SK-MEL-5 (cell line): ENCODE data around the gene DYNC1LI1. TPM values are rescaled to one million over a fixed set of nuclear protein-coding genes. Genes with fewer than 3 reads are reported as not detected.
A peak's percentile ranks its signal among the peaks of the same experiment; 100 is the strongest.

Experiments used
- DNase-seq: peaks from one replicate; pipeline ENCODE4 v3.0.0-alpha.2; 2016; ENCODE audit warnings: low read depth, low spot score
- in situ Hi-C: cut with HindIII; loops from 2 replicates; pipeline ENCODE4 v1.10.0; 2016; ENCODE audit warnings: low sequenced_read_pairs, high pct_unique_total_duplicates, low pct_unique_long_range_greater_than_20kb
- small RNA-seq, 2 experiments: library from RNA; depleted of rRNA; stranded (forward); fragments of <200 nt; gene quantifications; one replicate each; pipeline ENCODE3, GENCODE V24; 2014
- total RNA-seq: library from RNA; depleted of rRNA; stranded (reverse); fragments of >200 nt; shearing (Covaris generic); gene quantifications from 2 replicates; pipeline ENCODE4 v1.2.3, GENCODE V29; 2014; rRNA removed

DYNC1LI1 gene
- total RNA-seq, 1 experiment from 2014 or later = 50.2 TPM

DNA sequence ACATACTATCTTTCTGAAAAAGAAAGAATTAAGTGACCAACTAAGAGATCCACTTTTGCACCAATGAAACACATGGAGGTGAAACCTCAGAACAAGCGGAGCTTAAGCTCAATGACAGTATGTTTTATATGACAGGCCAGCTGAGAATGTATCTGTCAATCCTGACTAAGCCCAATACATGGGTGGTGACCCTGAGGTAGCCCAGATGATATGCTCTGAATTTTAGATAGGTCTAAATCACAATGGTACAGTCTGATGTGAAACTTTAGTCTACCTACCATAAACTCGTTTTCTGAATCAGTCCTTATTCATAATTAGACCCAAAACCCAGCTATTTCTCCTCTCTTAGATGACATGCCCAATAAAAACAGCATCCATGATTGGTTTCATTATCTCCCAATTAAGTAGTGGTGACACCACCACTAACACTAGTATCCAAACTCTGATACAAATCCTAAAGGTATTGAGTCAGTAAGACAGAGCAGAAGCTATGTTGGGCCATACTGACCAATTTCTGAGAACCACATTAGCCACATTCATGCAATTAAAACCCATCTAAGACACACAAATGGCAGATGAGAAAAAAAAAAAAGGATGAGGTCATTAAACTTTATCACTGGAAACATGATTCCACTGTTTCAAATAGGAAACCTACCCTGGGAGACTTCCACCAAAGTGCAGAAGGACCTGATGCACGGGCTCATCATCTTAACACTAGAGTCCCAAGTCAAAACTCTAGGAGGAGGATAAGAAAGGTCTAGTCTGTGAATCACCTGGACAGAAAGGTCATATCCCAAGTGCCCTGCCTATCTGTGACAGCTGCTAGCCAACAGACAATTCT is 88.6 kb downstream of the DYNC1LI1 start:
- no peak for DNase-seq
- in situ Hi-C loops = no loop called here

DNA sequence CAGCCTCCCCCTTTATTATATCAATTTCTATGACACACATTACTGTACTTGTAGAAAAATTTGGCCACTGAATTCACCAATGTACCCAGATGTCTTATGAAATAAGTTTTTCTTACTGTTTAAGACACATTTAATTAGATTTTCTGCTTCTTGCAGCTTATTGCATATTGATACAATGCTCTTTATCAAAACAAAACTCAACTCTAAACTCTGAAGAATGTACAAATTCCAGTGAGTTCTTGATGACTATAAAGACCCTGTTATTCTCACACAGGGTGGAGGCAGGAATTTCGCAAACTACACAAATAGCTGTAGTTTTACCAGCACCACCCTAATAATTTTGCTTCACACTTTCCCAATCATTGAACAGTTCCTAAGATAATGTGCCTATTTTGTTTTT is 90.1 kb downstream of the DYNC1LI1 start:
- DNase-seq = peak; percentile 43
- in situ Hi-C loops = no loop called here

Small RNA genes lying within 50 kb of the gene (small RNA-seq; reads per million reads assigned to genes)
- gene MIR548AY = 0 to 0.14 reads per million in 2 experiments

Other genes starting within 250 kb of the DYNC1LI1 start
- 19.0 and 23.3 TPM in 2 replicates for gene CMTM7, start 179.0 kb downstream of the DYNC1LI1 start, total RNA-seq
- 78.7 and 81.7 TPM in 2 replicates for gene CMTM6, start 68.0 kb downstream of the DYNC1LI1 start, total RNA-seq
- gene CNOT10, start 114.3 kb upstream of the DYNC1LI1 start, total RNA-seq = 29.2 and 34.8 TPM in 2 replicates
- gene TRIM71, start 247.1 kb upstream of the DYNC1LI1 start, total RNA-seq = 0.03 TPM in 2 replicates